OCI-LY7 (cell line): ENCODE data around the gene RAB8A. TPM values are rescaled to one million over a fixed set of nuclear protein-coding genes. Genes with fewer than 3 reads are reported as not detected.
A peak's percentile ranks its signal among the peaks of the same experiment; 100 is the strongest.
"Not testable (repeated sequence)": the region's sequence is repeated elsewhere in the genome, so short reads cannot be mapped to it uniquely, and the experiment has no call there.

Experiments used
- BruUV-seq: library from RNA; stranded (reverse); fragments of 400-500 nt; replicated peaks from 2 replicates; lab custom pipeline; 2021; lab: Mats Ljungman, UMichigan
- CTCF ChIA-PET: fragments of 300-600 bp; sonication (Branson Sonifier 250); formaldehyde crosslinking; loops from one replicate; lab custom pipeline; 2022; ENCODE audit warnings: antibody characterized with exemption; ENCODE audit not compliant: unreplicated experiment; lab: Charles Lee
- POLR2A ChIA-PET: fragments of 300-600 bp; sonication (Branson Sonifier 250); formaldehyde crosslinking; loops from one replicate; lab custom pipeline; 2022; ENCODE audit warnings: antibody characterized with exemption; lab: Charles Lee
- DNase-seq: peaks from one replicate; pipeline ENCODE4 v3.0.0-alpha.2; 2015; ENCODE audit warnings: low spot score
- H2AFZ ChIP-seq: fragments of 200-600 bp; sonication (generic), shearing (Covaris generic); 2 replicates; pipeline ENCODE4 v1.6.1; 2014; ENCODE audit warnings: mild to moderate bottlenecking, antibody characterized with exemption, low read length, moderate library complexity
- H3K27ac ChIP-seq: fragments of 200-600 bp; sonication (generic); 2 replicates; pipeline ENCODE4 v1.5.1; 2014; ENCODE audit warnings: mixed run types, low read depth, mild to moderate bottlenecking, moderate library complexity, low read length, inconsistent platforms; ENCODE audit not compliant: poor library complexity, severe bottlenecking
- H3K36me3 ChIP-seq: fragments of 200-600 bp; sonication (generic); 2 replicates; pipeline ENCODE4 v1.6.1; 2014; ENCODE audit warnings: mild to moderate bottlenecking, antibody characterized with exemption, low read length, moderate library complexity, mixed read lengths; ENCODE audit not compliant: insufficient read depth
- H3K4me1 ChIP-seq: fragments of 200-600 bp; sonication (generic); 2 replicates; pipeline ENCODE4 v1.5.1; 2014; ENCODE audit warnings: mild to moderate bottlenecking, low read length; ENCODE audit not compliant: insufficient read depth, poor library complexity, severe bottlenecking
- H3K4me2 ChIP-seq: fragments of 200-600 bp; sonication (generic); 2 replicates; pipeline ENCODE4 v1.6.1; 2014; ENCODE audit warnings: mild to moderate bottlenecking, low read length
- H3K4me3 ChIP-seq: fragments of 200-600 bp; sonication (generic); 2 replicates; pipeline ENCODE4 v1.5.1; 2014; ENCODE audit warnings: mild to moderate bottlenecking, low read depth, low read length; ENCODE audit not compliant: poor library complexity, severe bottlenecking
- H3K79me2 ChIP-seq: fragments of 200-600 bp; sonication (generic); 2 replicates; pipeline ENCODE4 v1.6.1; 2016; ENCODE audit warnings: low read depth, mild to moderate bottlenecking, low read length, moderate library complexity, mixed read lengths; ENCODE audit not compliant: insufficient read depth
- H3K9me2 ChIP-seq: fragments of 200-600 bp; sonication (generic); 2 replicates; pipeline ENCODE4 v1.6.1; 2016; ENCODE audit warnings: mild to moderate bottlenecking, low read length, mixed read lengths; ENCODE audit not compliant: insufficient read depth
- H3K9me3 ChIP-seq: fragments of 200-600 bp; sonication (generic); 2 replicates; pipeline ENCODE4 v1.6.1; 2014; ENCODE audit warnings: mild to moderate bottlenecking, mixed run types, low read length, mixed read lengths
- H4K20me1 ChIP-seq: fragments of 200-600 bp; sonication (generic); 2 replicates; pipeline ENCODE4 v1.6.1; 2014; ENCODE audit warnings: mild to moderate bottlenecking, antibody characterized with exemption, low read length, moderate library complexity, mixed read lengths; ENCODE audit not compliant: insufficient read depth
- CTCF ChIP-seq: fragments of 200-600 bp; sonication (generic); conservative IDR thresholded peaks from 2 replicates; pipeline ENCODE4 v1.5.1; 2014; ENCODE audit warnings: mild to moderate bottlenecking, antibody characterized with exemption, low read length, moderate library complexity, mixed read lengths
- EZH2phosphoT487 ChIP-seq: fragments of 200-600 bp; sonication (generic); IDR thresholded peaks from 2 replicates; pipeline ENCODE4 v1.6.1; 2018; ENCODE audit warnings: low read depth, borderline replicate concordance, mild to moderate bottlenecking, mixed run types, antibody characterized with exemption, low read length, moderate library complexity, mixed read lengths
- intact Hi-C: fragments of 100-400 bp; cut with micrococcal nuclease; formaldehyde crosslinking; loops from one replicate; pipeline ENCODE4 v1.10.0; 2022; ENCODE audit not compliant: unreplicated experiment
- total RNA-seq, 2 experiments: library from RNA; depleted of rRNA in 1 of 2; stranded (reverse); fragments of >200 nt in 1 of 2; shearing (Covaris generic) in 1 of 2; gene quantifications; 2 replicates each; pipeline ENCODE4 v1.2.3, GENCODE V29; 2014 to 2022

Gene RAB8A
- total RNA-seq, 2 experiments from 2014 or later = 64.9 to 124 TPM

DNA sequence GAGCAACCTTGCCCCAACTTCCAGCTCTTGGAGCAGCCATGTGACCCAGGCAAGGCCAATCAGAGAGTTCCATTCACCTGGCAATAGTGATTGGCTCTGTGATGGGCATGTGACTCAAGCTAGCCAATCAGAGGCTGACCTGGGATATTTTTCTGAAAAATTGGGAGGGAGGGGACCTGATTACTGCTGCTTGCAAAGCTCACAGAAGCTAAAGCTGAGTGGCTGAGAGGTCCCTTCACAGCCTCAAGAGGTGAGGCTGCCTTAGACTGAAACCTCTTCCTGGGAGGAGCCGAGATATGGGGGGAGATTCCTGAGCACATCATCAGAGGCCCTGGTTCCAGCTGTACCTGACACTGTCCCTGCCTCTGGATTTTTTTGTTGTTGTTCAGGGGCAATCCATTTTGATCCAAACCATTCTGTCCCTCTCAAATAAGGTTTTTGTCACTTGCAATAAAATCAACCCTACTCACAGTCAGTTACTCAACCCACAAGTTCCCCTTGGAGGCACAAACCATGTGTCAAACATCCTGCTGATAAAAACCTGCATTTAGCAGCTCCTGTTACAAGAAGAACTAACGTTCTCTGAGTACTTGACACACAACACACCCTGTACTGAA, 56.9 kb downstream of the RAB8A start:
- Histone ChIP-seq H4K20me1 (no peaks in the 10 kb centered on the region), H3K4me1 (peaks cover 6% of the 10 kb centered on the region), H3K4me2 (no peak overlapping the region), H3K79me2 (no peaks in the 10 kb centered on the region), H2AFZ (peak overlapping the region; percentile 54), H3K9me3 (peaks cover 11% of the 10 kb centered on the region; the same call in 1 of the 2 replicates), H3K36me3 (no peaks in the 10 kb centered on the region), H3K4me3 (no peak overlapping the region), H3K9me2 (no peaks in the 10 kb centered on the region), H3K27ac (no peak overlapping the region)
- BruUV-seq = no TSS peak
- ChIA-PET CTCF (no interaction called here), POLR2A (no interaction called here)
- intact Hi-C loops = no loop called here
- peak; percentile 54 for DNase-seq
- TF ChIP-seq EZH2phosphoT487 (no peak), CTCF (no peak)

GRCh38 chr19:16170134-16170533, 58.4 kb downstream of the RAB8A start:
- Histone ChIP-seq H3K9me3 (peaks cover 12% of the 10 kb centered on the region), H3K9me2 (no peaks in the 10 kb centered on the region), H3K4me1 (peaks cover 6% of the 10 kb centered on the region), H3K4me2 (no peak overlapping the region), H2AFZ (no peak overlapping the region), H3K27ac (no peak overlapping the region), H3K79me2 (no peaks in the 10 kb centered on the region), H4K20me1 (no peaks in the 10 kb centered on the region), H3K4me3 (no peak overlapping the region), H3K36me3 (no peaks in the 10 kb centered on the region)
- no TSS peak for BruUV-seq
- POLR2A ChIA-PET = interaction anchor here (0.7 kb wide), 1 partner anchor 111 kb away, joined by 3 read pairs; no protein-coding TSS in a partner anchor
- intact Hi-C loops = no loop called here
- TF ChIP-seq EZH2phosphoT487 (no peak), CTCF (no peak)
- CTCF ChIA-PET = no interaction called here
- no peak for DNase-seq

- DNase-seq = no peak
- H4K20me1 ChIP-seq = no peaks in the 10 kb centered on the region
- BruUV-seq = no TSS peak
- H3K4me1 ChIP-seq = peaks cover 13% of the 10 kb centered on the region
- H3K9me3 ChIP-seq = peaks cover 12% of the 10 kb centered on the region
- H3K4me3 ChIP-seq = no peak overlapping the region
- intact Hi-C loops = no loop called here
- H3K79me2 ChIP-seq = no peaks in the 10 kb centered on the region
- H3K36me3 ChIP-seq = no peaks in the 10 kb centered on the region
- ChIA-PET POLR2A (interaction anchor here (0.7 to 0.9 kb wide), 2 partner anchors 83 to 110 kb away, joined by 3 read pairs; no protein-coding TSS in a partner anchor), CTCF (no interaction called here)
- no peak overlapping the region for H2AFZ ChIP-seq
- TF ChIP-seq EZH2phosphoT487 (no peak), CTCF (no peak)
- H3K9me2 ChIP-seq = no peaks in the 10 kb centered on the region
- no peak overlapping the region for H3K4me2 ChIP-seq
- H3K27ac ChIP-seq = no peak overlapping the region
Measured at GRCh38 chr19:16175954-16176353, 64.3 kb downstream of the RAB8A start.

DNA sequence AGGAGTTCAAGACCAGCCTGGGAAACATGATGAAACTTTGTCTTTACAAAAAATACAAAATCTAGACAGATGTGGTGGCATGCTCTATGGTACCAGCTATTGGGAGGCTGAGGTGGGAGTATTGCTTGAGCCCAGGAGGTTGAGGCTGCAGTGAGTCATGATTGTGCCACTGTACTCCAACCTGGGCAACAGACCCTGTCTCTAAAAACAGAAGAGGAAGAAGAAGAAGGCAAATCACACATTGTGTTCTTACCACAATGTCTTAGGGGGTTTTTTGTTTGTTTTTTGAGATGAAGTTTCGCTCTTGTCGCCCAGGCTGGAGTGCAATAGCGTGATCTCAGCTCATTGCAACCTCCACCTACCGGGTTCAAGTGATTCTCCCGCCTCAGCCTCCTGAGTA, 67.2 kb downstream of the RAB8A start:
- ChIA-PET POLR2A (interaction anchor here (0.6 kb wide), 2 partner anchors 29 to 441 kb away, joined by 3 read pairs; partner anchors contain the start of gene OR10H3), CTCF (interaction anchor here (0.6 kb wide), 1 partner anchor 1127 kb away, joined by 3 read pairs; the partner anchor contains the start of gene MRPL34)
- peaks cover 34% of the 10 kb centered on the region for H3K4me1 ChIP-seq
- H3K4me2 ChIP-seq, H3K9me2 ChIP-seq, H3K36me3 ChIP-seq, H3K79me2 ChIP-seq, BruUV-seq, intact Hi-C loops, H4K20me1 ChIP-seq, H3K4me3 ChIP-seq, DNase-seq, H3K27ac ChIP-seq: not testable (repeated sequence)
- H2AFZ ChIP-seq = peak overlapping the region; percentile 35; the same call in 1 of the 2 replicates
- H3K9me3 ChIP-seq = peaks cover 12% of the 10 kb centered on the region
